Measurements from ENCODE around the gene CHEK1.

Gene CHEK1

DNA sequence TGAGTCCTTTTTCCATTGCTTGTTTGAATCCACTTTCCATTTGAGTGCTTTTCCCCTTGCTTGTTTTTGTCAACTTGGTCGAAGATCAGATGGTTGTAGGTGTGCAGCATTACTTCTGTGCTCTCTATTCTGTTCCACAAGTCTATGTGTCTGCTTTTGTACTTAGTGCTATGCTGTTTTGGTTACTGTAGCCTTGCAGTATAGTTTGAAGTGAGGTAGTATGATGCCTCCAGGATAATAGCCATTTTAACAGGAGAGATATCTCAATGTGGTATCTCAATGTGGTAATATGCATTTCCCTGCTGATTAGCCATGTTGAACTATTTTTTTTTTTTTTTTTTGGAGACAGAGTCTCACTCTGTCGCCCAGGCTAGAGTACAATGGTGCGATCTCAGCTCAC, 38.9 kb downstream of the CHEK1 start:
- DNase-seq: no peak
- H3K27me3 ChIP-seq (replicated peaks; ENCODE audit: control insufficient read depth, insufficient read depth, low read length, poor library complexity, severe bottlenecking): no peaks in the 10 kb centered on the region
- no peaks in the 10 kb centered on the region for H3K36me3 ChIP-seq (ENCODE audit: control insufficient read depth, insufficient read depth, low read length)
- no peak overlapping the region for H3K27ac ChIP-seq (ENCODE audit: insufficient read depth, low read length, poor library complexity, severe bottlenecking)
- H3K4me1 ChIP-seq (ENCODE audit: control insufficient read depth, insufficient read depth, low read length, poor library complexity, severe bottlenecking): no peaks in the 10 kb centered on the region
- H3K4me3 ChIP-seq (ENCODE audit: insufficient read depth, low read depth, low read length, poor library complexity, severe bottlenecking): no peak overlapping the region
- H3K9me3 ChIP-seq (ENCODE audit: control insufficient read depth, low read length): no peaks in the 10 kb centered on the region

DNA sequence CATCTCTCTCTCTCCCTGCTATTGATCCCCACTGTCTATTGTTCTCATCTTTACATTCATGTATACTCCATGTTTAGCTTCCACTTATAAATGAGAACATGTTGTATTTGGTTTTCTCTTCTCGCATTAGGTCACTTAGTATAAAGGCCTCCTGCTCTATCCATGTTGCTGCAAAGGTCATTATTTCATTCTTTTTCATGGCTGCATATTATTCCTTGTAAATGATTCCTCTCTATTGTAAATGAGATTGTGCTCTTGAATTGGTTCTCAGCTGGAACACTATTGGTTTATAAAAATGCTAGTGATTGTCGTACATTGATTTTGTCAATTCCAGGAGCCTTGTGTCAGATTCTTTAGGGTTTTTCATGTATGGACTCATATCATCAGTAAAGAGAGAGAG, 42.2 kb downstream of the CHEK1 start:
- DNase-seq: no peak
- Histone ChIP-seq H3K27ac (ENCODE audit: insufficient read depth, low read length, poor library complexity, severe bottlenecking) (no peak overlapping the region), H3K36me3 (ENCODE audit: control insufficient read depth, insufficient read depth, low read length) (no peaks in the 10 kb centered on the region), H3K27me3 (replicated peaks; ENCODE audit: control insufficient read depth, insufficient read depth, low read length, poor library complexity, severe bottlenecking) (no peaks in the 10 kb centered on the region), H3K4me1 (ENCODE audit: control insufficient read depth, insufficient read depth, low read length, poor library complexity, severe bottlenecking) (no peaks in the 10 kb centered on the region), H3K4me3 (ENCODE audit: insufficient read depth, low read depth, low read length, poor library complexity, severe bottlenecking) (no peak overlapping the region), H3K9me3 (ENCODE audit: control insufficient read depth, low read length) (no peaks in the 10 kb centered on the region)

DNA sequence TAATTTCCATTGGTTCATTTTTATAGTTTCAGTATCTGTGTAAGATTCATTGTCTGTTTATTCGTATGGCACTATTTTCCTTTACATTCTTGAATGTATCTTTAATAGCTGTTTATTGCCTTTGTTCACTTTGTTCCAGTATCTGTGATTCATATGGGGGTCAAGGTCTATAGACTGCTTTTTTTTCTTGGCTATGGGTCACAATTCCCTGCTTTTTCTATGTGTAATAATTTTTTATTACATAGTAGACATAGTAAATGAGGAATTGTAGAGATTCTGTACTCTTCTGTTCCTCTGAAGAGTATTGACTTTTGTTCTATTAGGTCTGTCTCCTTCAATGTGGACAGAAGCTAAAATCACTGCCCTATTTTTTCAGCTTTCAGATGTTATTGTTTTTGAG, 45.2 kb downstream of the CHEK1 start:
- Histone ChIP-seq H3K9me3 (ENCODE audit: control insufficient read depth, low read length) (no peaks in the 10 kb centered on the region), H3K4me3 (ENCODE audit: insufficient read depth, low read depth, low read length, poor library complexity, severe bottlenecking) (no peak overlapping the region), H3K27me3 (replicated peaks; ENCODE audit: control insufficient read depth, insufficient read depth, low read length, poor library complexity, severe bottlenecking) (no peaks in the 10 kb centered on the region), H3K27ac (ENCODE audit: insufficient read depth, low read length, poor library complexity, severe bottlenecking) (no peak overlapping the region), H3K4me1 (ENCODE audit: control insufficient read depth, insufficient read depth, low read length, poor library complexity, severe bottlenecking) (no peaks in the 10 kb centered on the region), H3K36me3 (ENCODE audit: control insufficient read depth, insufficient read depth, low read length) (no peaks in the 10 kb centered on the region)
- DNase-seq: no peak

DNA sequence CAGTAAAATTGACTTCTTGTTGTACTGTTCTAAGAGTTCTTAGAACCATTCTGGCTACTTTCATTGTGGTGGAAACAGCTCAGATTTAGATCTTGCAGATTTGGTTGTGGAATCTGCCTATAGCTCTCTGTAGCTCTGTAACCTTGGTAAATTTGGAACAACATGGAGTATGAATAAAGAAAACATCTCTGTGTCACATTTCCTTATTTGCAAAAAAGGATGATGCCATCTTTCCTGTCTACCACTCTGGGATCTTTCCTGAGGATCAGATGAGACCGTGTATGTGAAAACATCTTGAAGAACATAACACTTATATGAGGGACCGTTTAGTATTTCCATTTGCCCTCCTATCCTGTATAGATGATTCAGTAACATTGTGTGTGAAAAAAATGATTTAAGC, 46.6 kb downstream of the CHEK1 start:
- H3K36me3 ChIP-seq (ENCODE audit: control insufficient read depth, insufficient read depth, low read length): no peaks in the 10 kb centered on the region

DNA sequence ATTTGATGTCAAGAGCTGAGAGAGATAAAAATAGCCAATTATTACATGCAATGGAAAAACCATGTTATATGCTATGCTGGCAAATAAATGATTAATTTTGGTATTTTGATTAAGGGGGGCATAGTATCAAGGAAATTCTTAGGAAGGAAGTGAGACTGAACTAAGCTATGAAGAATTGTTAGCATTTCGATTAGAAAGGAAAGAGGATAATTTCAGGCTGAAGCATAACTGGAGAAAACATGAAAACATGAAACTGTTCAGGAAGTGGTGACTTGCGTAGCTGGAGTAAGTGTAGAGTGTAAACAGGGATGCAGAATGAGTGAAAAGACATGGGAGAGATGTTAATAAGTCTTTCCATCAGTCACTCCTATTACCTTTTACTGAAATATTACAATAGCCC, 49.2 kb downstream of the CHEK1 start:
- Histone ChIP-seq H3K36me3 (ENCODE audit: control insufficient read depth, insufficient read depth, low read length) (no peaks in the 10 kb centered on the region), H3K27ac (ENCODE audit: insufficient read depth, low read length, poor library complexity, severe bottlenecking) (no peak overlapping the region), H3K9me3 (ENCODE audit: control insufficient read depth, low read length) (no peaks in the 10 kb centered on the region), H3K27me3 (replicated peaks; ENCODE audit: control insufficient read depth, insufficient read depth, low read length, poor library complexity, severe bottlenecking) (no peaks in the 10 kb centered on the region), H3K4me1 (ENCODE audit: control insufficient read depth, insufficient read depth, low read length, poor library complexity, severe bottlenecking) (no peaks in the 10 kb centered on the region), H3K4me3 (ENCODE audit: insufficient read depth, low read depth, low read length, poor library complexity, severe bottlenecking) (no peak overlapping the region)
- DNase-seq: no peak

More for the DNA sequence above, 46.6 kb downstream of the CHEK1 start:
- H3K4me1 ChIP-seq (ENCODE audit: control insufficient read depth, insufficient read depth, low read length, poor library complexity, severe bottlenecking): no peaks in the 10 kb centered on the region
- no peaks in the 10 kb centered on the region for H3K27me3 ChIP-seq (replicated peaks; ENCODE audit: control insufficient read depth, insufficient read depth, low read length, poor library complexity, severe bottlenecking)
- no peak overlapping the region for H3K4me3 ChIP-seq (ENCODE audit: insufficient read depth, low read depth, low read length, poor library complexity, severe bottlenecking)
- no peaks in the 10 kb centered on the region for H3K9me3 ChIP-seq (ENCODE audit: control insufficient read depth, low read length)
- H3K27ac ChIP-seq (ENCODE audit: insufficient read depth, low read length, poor library complexity, severe bottlenecking): no peak overlapping the region
- DNase-seq: no peak

DNA sequence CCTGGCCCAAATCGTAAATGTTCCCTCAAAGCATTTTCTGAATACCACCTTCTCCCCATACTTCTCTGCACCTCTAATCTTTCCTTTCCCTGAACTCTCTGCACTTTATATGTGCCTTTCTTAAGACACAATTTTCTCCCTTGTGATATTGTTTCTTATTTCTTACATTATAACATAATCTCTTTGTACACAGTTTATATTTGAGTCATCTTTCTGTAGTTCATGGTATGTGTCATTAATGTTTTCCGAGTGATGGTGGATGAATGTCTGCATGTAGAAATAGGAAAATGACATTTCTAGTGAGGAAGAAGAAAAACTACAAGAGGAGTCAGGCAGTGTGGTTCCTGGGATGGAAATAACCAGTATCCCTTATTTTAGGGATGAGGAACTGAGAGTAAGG, 50.2 kb downstream of the CHEK1 start:
- H3K4me3 ChIP-seq (ENCODE audit: insufficient read depth, low read depth, low read length, poor library complexity, severe bottlenecking): no peak overlapping the region
- H3K27me3 ChIP-seq (replicated peaks; ENCODE audit: control insufficient read depth, insufficient read depth, low read length, poor library complexity, severe bottlenecking): no peaks in the 10 kb centered on the region
- H3K9me3 ChIP-seq (ENCODE audit: control insufficient read depth, low read length): no peaks in the 10 kb centered on the region
- H3K27ac ChIP-seq (ENCODE audit: insufficient read depth, low read length, poor library complexity, severe bottlenecking): no peak overlapping the region
- no peaks in the 10 kb centered on the region for H3K36me3 ChIP-seq (ENCODE audit: control insufficient read depth, insufficient read depth, low read length)
- no peak for DNase-seq
- H3K4me1 ChIP-seq (ENCODE audit: control insufficient read depth, insufficient read depth, low read length, poor library complexity, severe bottlenecking): no peaks in the 10 kb centered on the region

DNA sequence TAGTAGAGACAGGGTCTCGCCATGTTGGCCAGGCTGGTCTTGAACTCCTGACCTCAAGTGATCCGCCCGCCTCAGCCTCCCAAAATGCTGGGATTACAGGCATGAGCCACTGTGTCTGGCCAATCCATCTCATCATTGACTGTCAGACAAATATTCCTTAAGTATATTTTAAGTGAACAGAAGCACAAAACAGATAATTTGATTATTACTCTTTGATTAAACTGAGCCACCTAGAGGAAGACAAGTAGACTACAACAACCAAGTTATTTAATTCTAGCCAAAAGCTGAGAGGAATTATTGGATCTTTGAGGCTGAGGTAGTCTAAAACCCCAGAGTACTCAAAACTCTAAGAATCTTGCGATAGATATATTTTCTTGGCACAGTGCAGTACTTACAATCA, 54.4 kb downstream of the CHEK1 start:
- Histone ChIP-seq H3K36me3 (ENCODE audit: control insufficient read depth, insufficient read depth, low read length) (no peaks in the 10 kb centered on the region), H3K27me3 (replicated peaks; ENCODE audit: control insufficient read depth, insufficient read depth, low read length, poor library complexity, severe bottlenecking) (no peaks in the 10 kb centered on the region), H3K9me3 (ENCODE audit: control insufficient read depth, low read length) (no peaks in the 10 kb centered on the region), H3K4me1 (ENCODE audit: control insufficient read depth, insufficient read depth, low read length, poor library complexity, severe bottlenecking) (no peaks in the 10 kb centered on the region), H3K27ac (ENCODE audit: insufficient read depth, low read length, poor library complexity, severe bottlenecking) (no peak overlapping the region), H3K4me3 (ENCODE audit: insufficient read depth, low read depth, low read length, poor library complexity, severe bottlenecking) (no peak overlapping the region)
- DNase-seq: no peak

DNA sequence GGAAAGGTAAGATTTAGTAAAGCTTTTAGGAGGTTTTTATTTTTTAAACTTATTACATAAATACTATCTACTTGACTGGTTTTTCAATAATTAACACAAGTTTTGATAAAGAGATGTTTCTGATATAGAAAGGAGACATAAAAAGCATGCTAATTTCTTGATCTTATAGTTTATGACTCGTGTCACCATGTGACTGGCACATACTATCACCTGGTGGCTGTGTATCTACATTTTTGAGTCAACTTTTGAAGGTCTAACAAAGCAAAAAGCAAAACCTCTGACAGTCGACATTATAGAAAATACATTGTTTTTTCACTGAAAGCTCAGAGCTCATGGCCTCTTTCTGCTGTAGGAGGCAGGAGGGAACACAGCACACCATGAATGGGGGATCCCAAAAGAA, 54.9 kb downstream of the CHEK1 start:
- Histone ChIP-seq H3K36me3 (ENCODE audit: control insufficient read depth, insufficient read depth, low read length) (no peaks in the 10 kb centered on the region), H3K4me1 (ENCODE audit: control insufficient read depth, insufficient read depth, low read length, poor library complexity, severe bottlenecking) (no peaks in the 10 kb centered on the region), H3K27me3 (replicated peaks; ENCODE audit: control insufficient read depth, insufficient read depth, low read length, poor library complexity, severe bottlenecking) (no peaks in the 10 kb centered on the region), H3K4me3 (ENCODE audit: insufficient read depth, low read depth, low read length, poor library complexity, severe bottlenecking) (no peak overlapping the region), H3K9me3 (ENCODE audit: control insufficient read depth, low read length) (no peaks in the 10 kb centered on the region), H3K27ac (ENCODE audit: insufficient read depth, low read length, poor library complexity, severe bottlenecking) (no peak overlapping the region)
- no peak for DNase-seq

DNA sequence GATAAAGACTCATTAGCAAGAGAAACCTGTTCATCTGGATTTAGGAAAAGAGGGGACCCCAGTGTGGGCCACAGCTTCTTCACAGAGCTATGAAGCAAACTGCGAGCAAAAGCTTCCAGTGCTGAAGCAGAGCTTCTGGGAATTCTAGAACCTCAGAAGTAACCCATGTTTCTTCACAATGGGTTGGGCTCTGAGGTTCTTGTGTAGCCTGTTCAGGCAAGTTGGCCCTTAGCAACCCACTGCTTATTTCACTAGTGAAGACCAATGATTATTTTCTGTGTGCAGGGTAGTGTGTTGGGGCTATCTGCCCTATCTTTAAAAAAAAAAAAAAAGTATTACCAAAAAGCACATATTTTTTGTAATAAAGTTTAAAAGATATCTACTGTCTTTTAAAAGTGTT, 55.8 kb downstream of the CHEK1 start, which contains the start of gene ACRV1:
Gene ACRV1, minus strand, starts transcription at position 101 of the 400 bp plus-strand sequence. Its CDS starts 67 bp downstream, at position 34.
- Histone ChIP-seq H3K27ac (ENCODE audit: insufficient read depth, low read length, poor library complexity, severe bottlenecking) (no peak within 1 kb of the TSS), H3K4me3 (ENCODE audit: insufficient read depth, low read depth, low read length, poor library complexity, severe bottlenecking) (no peak within 1 kb of the TSS), H3K27me3 (replicated peaks; ENCODE audit: control insufficient read depth, insufficient read depth, low read length, poor library complexity, severe bottlenecking) (no peaks in the 10 kb centered on the region), H3K4me1 (ENCODE audit: control insufficient read depth, insufficient read depth, low read length, poor library complexity, severe bottlenecking) (no peaks in the 10 kb centered on the region), H3K9me3 (ENCODE audit: control insufficient read depth, low read length) (no peaks in the 10 kb centered on the region), H3K36me3 (ENCODE audit: control insufficient read depth, insufficient read depth, low read length) (no peaks in the 10 kb centered on the region)
- DNase-seq: no peak

DNA sequence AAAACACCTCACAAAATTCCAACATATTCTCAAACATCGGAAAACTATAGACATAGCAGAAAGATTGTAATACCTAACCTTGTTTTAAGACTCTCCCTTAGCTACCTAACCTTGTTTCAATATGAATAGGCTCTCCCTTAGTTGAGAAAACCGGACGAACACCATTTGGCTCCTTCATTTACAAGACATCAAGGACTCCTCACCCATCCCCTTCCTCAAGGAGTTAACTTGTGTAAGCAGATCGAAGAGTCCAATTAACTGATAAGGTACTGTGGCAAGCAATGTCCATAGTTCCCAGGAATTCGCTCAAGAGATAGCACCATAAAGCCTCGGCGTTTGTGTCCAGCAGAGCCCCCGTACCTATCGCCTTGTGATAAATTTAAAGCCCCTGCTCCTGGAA, 60.3 kb downstream of the CHEK1 start:
- no peak overlapping the region for H3K27ac ChIP-seq (ENCODE audit: insufficient read depth, low read length, poor library complexity, severe bottlenecking)
- H3K9me3 ChIP-seq (ENCODE audit: control insufficient read depth, low read length): no peaks in the 10 kb centered on the region
- no peaks in the 10 kb centered on the region for H3K4me1 ChIP-seq (ENCODE audit: control insufficient read depth, insufficient read depth, low read length, poor library complexity, severe bottlenecking)

DNA sequence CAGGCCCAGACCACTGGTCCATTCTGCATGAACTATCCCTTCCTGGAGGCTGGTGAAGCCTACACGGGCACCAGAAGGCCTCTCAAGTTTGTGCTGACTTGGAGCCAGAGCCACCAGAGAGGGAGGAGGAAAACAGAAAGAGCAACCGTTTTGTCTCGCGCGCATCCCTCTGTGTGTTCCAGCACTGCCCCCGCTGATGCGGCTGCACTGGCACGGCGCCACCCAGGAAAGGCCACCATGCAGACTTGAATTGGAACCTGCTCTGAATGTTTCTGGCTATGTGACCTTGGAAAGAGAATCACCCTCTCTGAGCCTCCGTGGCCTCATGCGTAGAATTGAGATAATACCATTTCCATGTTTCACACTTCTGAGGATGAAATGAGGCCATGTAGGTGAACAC, 63.1 kb downstream of the CHEK1 start:
- H3K4me1 ChIP-seq (ENCODE audit: control insufficient read depth, insufficient read depth, low read length, poor library complexity, severe bottlenecking): no peaks in the 10 kb centered on the region
- DNase-seq: no peak

More for the DNA sequence above, 60.3 kb downstream of the CHEK1 start:
- Histone ChIP-seq H3K36me3 (ENCODE audit: control insufficient read depth, insufficient read depth, low read length) (no peaks in the 10 kb centered on the region), H3K27me3 (replicated peaks; ENCODE audit: control insufficient read depth, insufficient read depth, low read length, poor library complexity, severe bottlenecking) (no peaks in the 10 kb centered on the region), H3K4me3 (ENCODE audit: insufficient read depth, low read depth, low read length, poor library complexity, severe bottlenecking) (no peak overlapping the region)
- DNase-seq: no peak

More for the DNA sequence above, 63.1 kb downstream of the CHEK1 start:
- Histone ChIP-seq H3K27me3 (replicated peaks; ENCODE audit: control insufficient read depth, insufficient read depth, low read length, poor library complexity, severe bottlenecking) (no peaks in the 10 kb centered on the region), H3K36me3 (ENCODE audit: control insufficient read depth, insufficient read depth, low read length) (no peaks in the 10 kb centered on the region), H3K9me3 (ENCODE audit: control insufficient read depth, low read length) (no peaks in the 10 kb centered on the region), H3K27ac (ENCODE audit: insufficient read depth, low read length, poor library complexity, severe bottlenecking) (no peak overlapping the region), H3K4me3 (ENCODE audit: insufficient read depth, low read depth, low read length, poor library complexity, severe bottlenecking) (no peak overlapping the region)

Data from effector memory CD4-positive, alpha-beta T cell (primary cell).